Effector CD8-positive, alpha-beta T cell (primary cell): ENCODE measurements around the gene SKAP1.

Experiments used
- DNase-seq: peaks from one replicate; lab custom pipeline; 2025; lab: John Stamatoyannopoulos, UW

SKAP1 gene

DNA sequence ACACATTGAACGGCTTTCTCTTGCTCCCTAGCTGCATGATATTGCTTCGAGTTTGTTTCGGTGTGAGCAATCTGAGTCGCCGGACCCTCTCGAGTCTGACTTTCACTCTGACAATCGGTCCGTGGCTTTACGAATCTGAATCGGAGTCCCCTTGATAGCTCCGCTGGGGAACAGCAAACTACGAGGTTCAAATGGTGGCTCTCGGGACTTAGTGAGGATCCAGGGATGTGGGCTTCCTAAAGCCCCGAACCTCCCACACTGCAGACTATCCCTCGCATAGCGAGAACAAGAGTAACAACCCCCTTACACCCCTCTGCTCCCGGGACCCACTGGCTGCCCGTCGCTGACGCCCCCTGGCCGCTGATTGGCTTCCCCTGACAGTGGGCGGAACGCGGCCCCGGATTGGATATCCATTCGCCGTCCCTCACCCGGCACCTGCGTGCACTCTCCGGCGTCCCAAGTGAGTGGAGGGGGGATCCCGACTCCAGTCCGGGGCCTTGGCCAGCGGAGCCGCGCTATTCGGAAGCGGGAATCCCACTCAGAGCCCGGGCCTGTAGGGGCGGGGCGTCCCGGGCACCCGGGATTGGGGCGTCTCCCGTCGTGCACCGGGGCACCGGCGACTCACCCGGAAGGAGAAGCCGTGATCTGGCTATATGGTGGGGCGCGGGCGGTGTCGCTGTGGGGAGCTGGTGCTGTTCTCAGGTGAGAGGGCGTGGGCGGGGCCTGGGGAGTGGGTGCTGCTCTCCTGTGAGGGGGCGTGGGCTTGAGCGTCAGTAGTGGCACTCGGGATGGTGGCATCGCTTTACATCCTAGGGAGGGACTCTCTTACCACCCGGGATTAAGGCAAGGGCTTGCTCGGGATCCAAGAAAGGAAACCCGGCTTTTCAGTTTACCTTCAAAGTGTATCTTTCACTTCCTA is 322.6 kb downstream of the SKAP1 start, which contains the start of gene SNX11:
Gene SNX11 (plus strand): TSS at position 630 of the 919 bp plus-strand sequence. CDS start 4,278 bp downstream, outside the sequence.
- DNase-seq, result peak; percentile 93

DNA sequence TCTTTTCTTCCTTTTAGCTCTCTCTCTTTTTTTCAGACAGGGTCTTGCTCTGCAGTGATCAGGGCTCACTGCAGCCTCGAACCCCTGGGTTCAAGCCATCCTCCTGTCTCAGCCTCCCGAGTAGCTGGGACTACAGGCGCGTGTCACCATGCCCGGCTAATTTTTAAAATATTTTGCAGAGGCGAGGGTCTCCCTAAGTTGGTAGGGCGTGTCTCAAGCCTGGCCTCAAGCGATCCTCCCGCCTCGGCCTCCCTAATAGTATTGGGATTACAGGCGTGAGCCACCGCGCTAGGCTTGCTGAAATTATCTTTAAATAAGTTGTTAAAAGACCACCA is 323.2 kb downstream of the SKAP1 start:
- DNase-seq, result no peak

DNA sequence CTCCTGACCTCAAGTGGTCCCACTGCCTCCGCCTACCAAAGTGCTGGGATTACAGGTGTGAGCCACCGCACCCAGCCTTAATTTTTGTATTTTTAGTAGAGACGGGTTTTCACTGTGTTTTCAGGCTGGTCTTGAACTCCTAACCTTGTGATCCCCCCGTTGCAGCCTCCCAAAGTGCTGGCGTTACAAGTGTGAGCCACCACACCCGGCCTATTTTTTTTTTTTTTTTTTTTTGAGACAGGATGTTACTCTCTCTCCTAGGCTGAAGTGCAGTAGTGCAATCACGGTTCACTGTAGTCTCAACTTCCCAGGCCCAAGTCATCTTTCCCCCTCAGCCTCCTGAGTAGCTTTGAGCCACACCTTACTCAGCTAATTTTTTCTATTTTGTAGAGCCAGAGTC is 325.6 kb downstream of the SKAP1 start:
- no peak for DNase-seq

DNA sequence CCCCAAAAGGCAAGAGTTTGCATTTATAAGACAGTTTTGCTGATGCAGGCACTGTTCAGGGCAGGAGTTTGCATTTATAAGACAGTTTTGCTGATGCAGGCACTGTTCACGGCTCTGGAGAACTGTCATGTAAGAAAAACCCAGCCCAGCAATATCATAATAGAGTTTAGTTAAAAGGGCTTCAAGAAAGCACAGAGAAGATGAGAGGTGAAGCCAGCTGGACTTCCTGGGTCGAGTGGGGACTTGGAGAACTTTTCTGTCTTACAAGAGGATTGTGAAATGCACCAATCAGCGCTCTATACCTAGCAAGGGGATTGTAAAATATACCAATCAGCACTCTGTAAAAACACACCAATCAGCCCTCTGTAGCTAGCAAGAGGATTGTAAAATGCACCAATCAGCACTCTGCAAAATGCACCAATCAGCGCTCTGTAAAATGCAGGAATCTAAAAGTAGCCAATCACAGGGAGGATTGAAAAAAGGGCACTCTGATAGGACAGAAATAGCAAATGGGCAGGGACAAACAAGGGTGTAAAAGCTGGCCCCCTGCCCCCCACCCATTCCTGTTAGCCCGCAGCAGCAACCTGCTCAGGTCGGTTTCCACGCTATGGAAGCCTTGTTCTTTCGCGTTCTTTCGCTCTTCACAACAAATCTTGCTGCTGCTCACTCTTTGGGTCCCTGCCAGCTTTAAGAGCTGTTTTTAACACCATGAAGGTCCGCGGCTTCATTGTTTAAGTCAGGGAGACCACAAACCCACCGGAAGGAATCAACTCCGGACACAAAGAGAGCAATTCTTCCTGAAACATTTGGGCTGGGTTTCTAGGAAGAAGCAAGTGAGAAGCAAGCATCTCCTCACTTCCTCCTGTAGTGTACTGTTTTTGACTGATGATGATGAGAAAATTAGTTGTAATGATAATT is 327.0 kb downstream of the SKAP1 start:
- DNase-seq, result peak; percentile 2

DNA sequence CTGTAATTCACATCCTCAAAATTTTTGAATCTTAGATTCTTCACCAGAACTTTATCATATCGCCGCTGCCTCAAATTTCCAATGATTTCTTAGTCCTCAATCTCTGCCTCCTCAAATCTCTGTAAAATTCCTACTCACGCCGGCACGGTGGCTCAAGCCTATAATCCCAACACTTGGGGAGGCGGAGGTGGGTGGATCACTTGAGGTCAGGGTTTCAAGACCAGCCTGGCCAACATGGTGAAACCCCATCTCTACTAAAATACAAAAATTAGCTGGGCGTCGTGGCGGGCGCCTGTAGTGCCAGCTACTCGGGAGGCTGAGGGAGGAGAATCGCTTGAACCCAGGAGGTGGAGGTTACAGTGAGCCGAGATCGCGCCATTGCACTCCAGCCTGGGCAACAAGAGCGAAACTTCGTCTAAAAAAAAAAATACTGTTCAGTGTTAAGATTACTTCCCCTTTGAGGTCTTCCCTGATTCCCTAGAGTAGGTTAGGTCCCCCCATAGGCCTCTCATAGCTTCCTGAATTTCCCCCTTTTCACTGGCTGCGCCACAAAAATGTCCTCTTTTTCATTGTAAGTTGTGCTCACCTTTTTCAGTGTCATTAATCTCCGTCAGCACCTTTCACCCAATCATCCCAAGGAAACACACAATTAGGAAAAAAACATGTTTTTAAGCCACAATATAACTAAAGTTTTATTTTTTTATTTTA is 327.8 kb downstream of the SKAP1 start:
- no peak for DNase-seq

DNA sequence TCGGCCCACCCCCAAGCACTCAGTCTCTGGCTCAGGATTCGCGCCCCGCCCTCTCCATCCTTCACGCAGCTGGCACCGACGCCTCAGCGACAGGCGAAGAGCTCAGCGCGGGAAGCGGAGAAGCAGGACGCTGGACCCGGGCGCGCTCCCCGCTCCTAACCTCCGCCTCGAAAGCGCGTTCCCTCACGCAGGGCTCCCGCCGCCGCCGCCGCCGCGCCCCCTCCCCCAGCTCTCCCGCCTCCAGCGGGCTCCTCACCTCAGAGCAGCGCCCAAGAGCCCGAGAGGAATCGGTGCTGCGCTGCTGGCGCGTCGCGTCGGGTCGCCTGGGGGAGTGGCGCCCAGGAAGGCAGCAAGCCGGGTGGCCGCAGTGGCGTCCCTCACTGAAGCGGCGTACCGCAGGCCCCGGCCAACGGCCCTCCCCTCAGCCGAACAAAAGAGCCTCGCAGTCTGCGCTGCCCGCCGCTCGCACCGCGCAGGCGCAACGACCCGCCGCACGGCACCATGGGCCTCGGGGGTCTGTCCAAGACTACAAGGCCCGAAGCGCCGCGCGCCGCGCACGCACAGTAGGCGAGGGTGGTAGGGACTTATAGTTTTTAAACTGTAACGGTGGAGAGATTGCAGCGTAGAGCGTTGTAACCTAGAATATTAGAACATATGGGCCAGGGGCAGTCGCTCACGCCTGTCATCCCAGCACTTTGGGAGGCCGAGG is 328.8 kb downstream of the SKAP1 start, which contains the start of gene CBX1:
Gene CBX1 (minus strand): TSS at position 467 of the 709 bp plus-strand sequence. CDS start 24,474 bp downstream, outside the sequence.
- DNase-seq, result peak; percentile 84

DNA sequence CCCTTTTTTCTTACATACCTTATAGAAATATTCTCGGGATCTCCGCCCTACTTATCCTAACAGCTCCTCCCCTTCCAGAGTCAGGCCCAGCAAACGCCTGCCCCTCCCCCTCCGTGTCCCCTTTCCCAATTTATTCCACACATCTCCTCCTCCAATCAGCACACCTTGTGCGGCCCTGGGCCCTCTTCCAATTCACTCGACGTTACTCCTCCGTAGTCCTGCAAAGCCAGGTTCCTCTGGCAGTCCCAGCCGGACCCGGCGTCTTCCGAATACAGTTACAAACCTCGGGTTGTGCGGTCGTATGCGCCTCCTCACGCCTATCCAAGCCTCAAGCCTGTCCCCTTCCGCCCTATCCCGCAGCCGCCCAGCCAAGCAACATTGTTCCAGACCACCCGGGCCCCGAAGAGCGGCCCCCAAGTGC is 329.4 kb downstream of the SKAP1 start:
- no peak for DNase-seq

DNA sequence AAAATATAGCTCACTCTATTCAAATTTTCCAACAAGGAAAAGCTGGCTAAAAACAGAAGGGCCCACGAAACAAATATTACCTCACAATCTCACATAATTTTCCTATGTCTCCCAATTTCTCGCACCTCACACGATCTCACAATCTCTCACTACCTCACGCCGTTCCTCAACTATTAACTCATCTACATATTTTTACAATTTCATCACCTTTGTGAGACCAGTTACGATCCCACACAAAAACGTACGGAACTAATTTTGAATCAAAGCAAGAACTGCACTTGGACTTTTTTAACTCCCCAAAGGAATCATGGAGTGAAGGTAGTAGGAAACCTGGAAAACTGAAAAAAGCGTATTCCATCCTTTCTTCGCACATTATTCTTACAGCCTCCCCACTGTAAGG is 329.9 kb downstream of the SKAP1 start:
- no peak for DNase-seq

DNA sequence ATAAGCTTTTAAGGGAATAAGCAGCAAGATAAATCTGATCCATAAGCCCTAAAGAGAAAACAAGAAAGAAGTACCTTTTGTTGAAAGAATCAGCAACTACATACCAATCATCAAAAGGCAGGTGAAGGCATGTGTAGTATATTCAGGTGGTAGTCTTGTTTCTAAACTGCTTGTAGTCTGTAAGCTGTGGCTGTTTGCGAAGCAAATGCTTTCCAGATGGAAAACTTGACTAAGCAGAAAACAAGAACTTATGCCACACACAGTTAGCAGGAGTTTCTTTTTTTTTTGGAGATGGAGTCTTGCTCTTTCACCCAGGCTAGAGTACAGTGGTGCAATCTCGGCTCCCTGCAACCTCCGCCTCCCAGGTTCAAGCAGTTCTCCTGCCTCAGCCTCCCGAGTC is 334.4 kb downstream of the SKAP1 start:
- no peak for DNase-seq

DNA sequence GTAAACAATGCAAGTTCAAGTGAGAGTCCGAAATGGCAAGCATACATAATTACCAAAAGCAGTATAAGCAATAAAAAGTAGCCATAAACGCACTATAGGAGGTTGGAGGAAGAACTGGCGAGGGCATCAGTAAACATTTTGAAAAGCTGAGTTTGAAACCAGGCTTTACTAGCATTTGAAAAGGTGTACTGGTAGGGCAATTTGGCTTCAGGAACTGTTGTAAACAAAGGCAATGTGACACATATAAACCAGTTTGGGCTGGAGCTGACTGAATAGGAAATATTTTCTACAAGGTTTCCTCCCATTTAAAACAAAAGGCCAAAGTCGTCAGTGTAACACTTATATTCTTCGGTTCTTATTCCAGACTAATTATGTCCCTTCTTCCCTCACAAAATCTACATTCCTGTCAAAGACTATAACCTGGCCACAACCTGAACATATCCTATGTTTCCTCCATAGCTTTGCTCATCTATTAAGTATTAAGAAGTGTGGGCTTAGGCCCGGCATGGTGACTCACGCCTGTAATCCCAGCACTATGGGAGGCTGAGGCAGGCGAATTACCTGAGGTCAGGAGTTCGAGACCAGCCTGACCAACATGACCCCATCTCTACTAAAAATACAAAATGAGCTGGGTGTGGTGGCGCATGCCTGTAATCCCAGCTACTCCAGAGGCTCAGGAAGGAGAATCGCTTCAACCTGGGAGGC is 336.5 kb downstream of the SKAP1 start:
- no peak for DNase-seq

DNA sequence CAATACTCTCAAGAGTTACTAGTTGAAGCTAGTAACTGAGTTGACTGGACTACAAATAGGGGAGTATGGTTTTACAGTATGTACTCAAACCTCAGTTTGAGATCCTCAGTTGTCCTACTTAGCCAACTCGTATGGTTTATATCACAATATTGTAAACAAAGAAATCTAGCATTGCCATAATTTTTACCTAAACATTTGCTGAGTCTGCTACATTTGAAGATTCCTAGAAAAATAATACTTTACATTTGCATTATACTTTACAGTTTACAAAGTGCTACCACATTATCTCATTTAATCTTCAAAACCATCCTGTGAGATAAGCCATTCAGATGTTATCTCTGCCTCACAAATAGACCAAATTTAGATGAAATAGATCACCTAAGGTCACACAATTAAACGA is 345.1 kb downstream of the SKAP1 start:
- DNase-seq, result no peak
